SHP77 treated with DMSO at 0.1 percent for 48 hours (cell line): ENCODE results near the gene PAX5.
"Not testable (repeated sequence)": the region's sequence is repeated elsewhere in the genome, so short reads cannot be mapped to it uniquely, and the experiment has no call there.

Experiments used
- DNase-seq: peaks from one replicate; lab custom pipeline; 2025; lab: John Stamatoyannopoulos, UW

The PAX5 gene

GRCh38 chr9:36877239-36877638 lies 156.8 kb downstream of the PAX5 start:
- no peak for DNase-seq

- no peak for DNase-seq
These were observed 158.0 kb downstream of the PAX5 start for GRCh38 chr9:36876056-36876455.

GRCh38 chr9:36874921-36875320 lies 159.1 kb downstream of the PAX5 start:
- no peak for DNase-seq

GRCh38 chr9:36874261-36874660 lies 159.8 kb downstream of the PAX5 start:
- DNase-seq = no peak

GRCh38 chr9:36873247-36873875 lies 160.7 kb downstream of the PAX5 start:
- no peak for DNase-seq

- DNase-seq = no peak
These were observed 161.4 kb downstream of the PAX5 start for GRCh38 chr9:36872641-36873040.

- no peak for DNase-seq
These were observed 162.5 kb downstream of the PAX5 start for GRCh38 chr9:36871606-36872005.

GRCh38 chr9:36870960-36871359 lies 163.1 kb downstream of the PAX5 start:
- peak; percentile 39 for DNase-seq

- not testable (repeated sequence) for DNase-seq
These were observed 164.5 kb downstream of the PAX5 start for GRCh38 chr9:36869605-36870004.

GRCh38 chr9:36868586-36869282 lies 165.3 kb downstream of the PAX5 start:
- DNase-seq = no peak

- no peak for DNase-seq
These were observed 166.2 kb downstream of the PAX5 start for GRCh38 chr9:36867672-36868471.

- no peak for DNase-seq
These were observed 166.8 kb downstream of the PAX5 start for GRCh38 chr9:36867241-36867640.

GRCh38 chr9:36866840-36867239 lies 167.2 kb downstream of the PAX5 start:
- DNase-seq = no peak

- DNase-seq = no peak
These were observed 168.1 kb downstream of the PAX5 start for GRCh38 chr9:36865731-36866635.

GRCh38 chr9:36864491-36865410 lies 169.3 kb downstream of the PAX5 start:
- DNase-seq = no peak

GRCh38 chr9:36862206-36863145 lies 171.6 kb downstream of the PAX5 start:
- no peak for DNase-seq

GRCh38 chr9:36861528-36862205 lies 172.4 kb downstream of the PAX5 start:
- no peak for DNase-seq

GRCh38 chr9:36858805-36859375 lies 175.2 kb downstream of the PAX5 start:
- DNase-seq = no peak
